GM12892 (cell line): ENCODE data around the gene UBN1. TPM values are rescaled to one million over a fixed set of nuclear protein-coding genes. Genes with fewer than 3 reads are reported as not detected.

Experiments
- DNase-seq: peaks from one replicate; pipeline ENCODE4 v3.0.0; 2011; ENCODE audit not compliant: insufficient read length
- FAIRE-seq: peaks from 2 replicates; lab custom pipeline; 2011; peaks lifted over from hg19 to GRCh38; lab: Jason Lieb, UNC
- POLR2A ChIP-seq: IDR thresholded peaks from 2 replicates; pipeline ENCODE4 v1.6.1; 2011; ENCODE audit warnings: low read depth, low read length, control low read depth
- POLR2AphosphoS5 ChIP-seq: IDR thresholded peaks from 2 replicates; pipeline ENCODE4 v1.6.1; 2011; ENCODE audit warnings: low read depth, low read length, control low read depth
- TAF1 ChIP-seq: IDR thresholded peaks from 2 replicates; pipeline ENCODE4 v1.6.1; 2011; ENCODE audit warnings: low read depth, mild to moderate bottlenecking, control low read depth, low read length, borderline replicate concordance
- polyA plus RNA-seq: library from polyadenylated mRNA; unstranded; fragments of >200 nt; gene quantifications from one replicate; pipeline ENCODE4 v1.2.1, GENCODE V29; 2012; ENCODE audit warnings: missing spikeins, inconsistent platforms; ENCODE audit not compliant: missing spikeins

UBN1 gene
- 12.3 TPM for polyA plus RNA-seq

- DNase-seq (peak; percentile 92), FAIRE-seq (peak; percentile 97)
- TF ChIP-seq TAF1 = peak; percentile 83
- TF ChIP-seq POLR2AphosphoS5 = peak; percentile 78; the same call in 1 of the 2 replicates
- TF ChIP-seq POLR2A = peak; percentile 84; the same call in 1 of the 2 replicates
Measured at GRCh38 chr16:4846901-4847773, at the start of gene UBN1, which contains the start of gene GLYR1. UBN1 (plus strand) TSS chr16:4847481; CDS start chr16:4852918, 5,437 bp downstream. GLYR1 (minus strand) TSS chr16:4847288; CDS start chr16:4847265, 23 bp downstream.

DNA sequence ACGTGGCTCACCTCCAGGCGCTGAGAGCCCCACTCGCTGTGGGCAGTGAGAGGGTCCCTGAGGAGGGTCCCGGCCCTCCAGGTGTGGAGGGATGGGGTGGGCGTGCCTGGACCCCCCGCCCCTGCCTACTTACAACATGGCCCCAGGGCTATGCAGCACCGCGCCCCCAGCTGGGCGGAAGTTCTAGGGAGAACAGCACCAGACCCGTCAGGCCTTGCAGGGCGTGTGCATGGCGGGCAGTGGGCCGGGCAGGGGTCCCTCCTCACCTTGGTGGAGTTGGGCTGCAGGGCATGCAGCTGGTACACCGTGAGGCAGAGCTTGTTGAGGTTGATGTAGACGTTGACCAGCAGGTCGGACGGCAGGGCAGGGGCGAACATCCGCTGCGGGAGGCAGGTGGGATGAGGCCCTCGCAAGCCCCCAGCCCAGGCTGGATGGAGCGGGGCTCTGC is 49.5 kb upstream of the UBN1 start:
- FAIRE-seq = no peak

GRCh38 chr16:4798456-4798855 is 48.8 kb upstream of the UBN1 start:
- FAIRE-seq (no peak), DNase-seq (no peak)
- TF ChIP-seq POLR2AphosphoS5 (no peak), TAF1 (no peak), POLR2A (no peak)

More for the DNA sequence above, 49.5 kb upstream of the UBN1 start:
- TF ChIP-seq POLR2AphosphoS5 (no peak), TAF1 (no peak), POLR2A (no peak)
- no peak for DNase-seq

GRCh38 chr16:4799171-4799855 is 48.0 kb upstream of the UBN1 start:
- TF ChIP-seq POLR2A (no peak), POLR2AphosphoS5 (no peak), TAF1 (no peak)
- FAIRE-seq (no peak), DNase-seq (no peak)

- DNase-seq = no peak
- FAIRE-seq = no peak
- no peak for TF ChIP-seq POLR2AphosphoS5
- no peak for TF ChIP-seq POLR2A
- TF ChIP-seq TAF1 = no peak
Measured at GRCh38 chr16:4800290-4801041, 46.8 kb upstream of the UBN1 start.

- DNase-seq = no peak
- TF ChIP-seq TAF1 (no peak), POLR2AphosphoS5 (no peak), POLR2A (no peak)
- FAIRE-seq = no peak
Measured at GRCh38 chr16:4801051-4801961, 46.0 kb upstream of the UBN1 start.

DNA sequence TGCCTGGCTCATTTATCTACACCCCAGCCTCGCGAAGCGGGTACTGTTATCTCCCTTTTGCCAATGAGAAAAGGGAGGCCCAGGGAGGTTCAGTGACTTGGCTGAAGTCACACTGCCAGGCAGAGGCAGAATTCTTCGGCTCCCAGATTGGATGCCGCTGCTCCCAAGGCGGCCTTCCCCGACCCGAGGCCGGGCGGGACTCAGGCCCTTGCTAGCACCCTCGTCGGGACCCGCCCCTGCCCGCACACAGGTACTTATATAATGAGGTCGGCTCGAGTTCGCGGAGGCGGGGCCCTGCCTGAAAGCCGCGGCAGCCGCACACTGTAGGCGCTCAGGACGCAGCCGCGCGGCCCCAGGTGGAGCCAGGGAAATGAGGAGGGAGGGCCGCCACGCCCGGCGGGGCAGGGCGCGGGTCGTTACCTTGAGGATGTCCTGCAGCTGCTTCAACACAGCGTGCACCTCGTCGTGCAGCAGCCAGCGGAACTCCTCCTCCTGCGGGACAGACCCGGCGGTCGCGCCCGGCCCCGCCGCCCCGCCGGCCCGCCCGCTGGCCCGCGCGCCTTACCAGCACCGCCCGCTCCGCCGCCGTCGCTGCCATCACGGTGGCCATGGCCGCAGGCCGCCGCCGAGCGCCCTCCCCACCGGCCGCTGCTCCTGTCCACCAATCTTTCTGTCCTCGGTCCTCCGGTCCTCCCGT is 45.2 kb upstream of the UBN1 start, which contains the start of gene ROGDI:
TSS of gene ROGDI (minus strand) at position 672 of the 697 bp plus-strand sequence. CDS start at position 610, 62 bp downstream.
- DNase-seq (peak; percentile 64), FAIRE-seq (no peak)

DNA sequence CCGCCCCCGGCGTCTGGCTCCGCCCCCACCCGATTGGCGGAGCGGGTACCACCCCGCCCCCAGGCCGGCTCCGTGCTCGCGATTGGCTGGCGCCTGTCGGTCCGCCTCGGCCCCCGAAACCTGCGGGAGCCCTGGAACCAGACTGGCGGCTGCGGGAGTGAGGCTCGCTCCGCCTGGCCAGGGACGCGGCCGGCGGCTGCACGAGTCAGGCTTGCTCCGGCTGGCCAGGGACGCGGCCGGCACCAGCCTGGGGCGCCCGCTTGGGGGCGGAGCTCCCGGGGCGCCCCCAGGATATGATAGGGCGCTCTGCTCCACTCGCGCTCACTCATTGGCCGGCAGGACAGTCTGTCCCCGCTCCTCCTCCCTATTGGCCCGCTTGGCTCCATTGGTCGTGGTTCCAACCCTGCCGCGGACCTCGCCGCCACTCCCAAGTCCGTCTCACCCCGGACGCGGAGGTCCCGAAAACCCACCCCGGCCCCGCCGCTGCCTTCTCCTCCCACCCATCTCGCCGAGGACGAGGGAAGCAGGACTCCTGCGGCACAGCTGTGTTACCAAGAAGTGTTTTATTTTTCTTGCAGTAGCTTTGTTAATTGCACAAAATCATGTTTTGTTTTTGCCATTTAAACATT is 44.5 kb upstream of the UBN1 start:
- TF ChIP-seq POLR2A (no peak), POLR2AphosphoS5 (no peak), TAF1 (no peak)
- DNase-seq (peak; percentile 98), FAIRE-seq (peak; percentile 99)

More for the DNA sequence above, 45.2 kb upstream of the UBN1 start, which contains the start of gene ROGDI:
- TF ChIP-seq POLR2A = no peak
- TF ChIP-seq TAF1 = no peak
- no peak for TF ChIP-seq POLR2AphosphoS5

DNA sequence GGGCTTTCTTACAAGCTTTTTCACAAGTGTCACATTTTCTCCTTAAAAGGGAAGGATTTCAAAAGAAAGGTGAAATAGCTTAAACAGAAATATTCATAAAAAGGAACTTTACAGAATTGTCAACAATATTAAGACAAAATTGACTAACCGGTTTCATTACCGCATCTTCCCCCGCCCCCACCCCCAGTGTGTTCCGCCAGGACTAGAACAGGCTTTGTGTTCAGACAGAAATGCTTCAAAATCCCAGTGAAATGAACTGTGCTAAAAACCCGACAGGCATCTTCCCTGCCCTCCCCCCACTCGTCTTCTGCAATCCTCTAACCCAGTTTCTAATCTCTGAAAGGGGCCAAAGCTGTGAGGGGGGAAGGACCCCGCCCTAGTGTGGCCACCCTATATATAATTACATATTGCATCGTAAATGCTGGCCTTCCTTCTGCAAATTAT is 43.9 kb upstream of the UBN1 start:
- DNase-seq (no peak), FAIRE-seq (no peak)
- TF ChIP-seq POLR2AphosphoS5 = no peak
- no peak for TF ChIP-seq POLR2A
- no peak for TF ChIP-seq TAF1
